HG02642 (cell line): ENCODE measurements around the gene L3HYPDH.
"Not testable (repeated sequence)": the region's sequence is repeated elsewhere in the genome, so short reads cannot be mapped to it uniquely, and the experiment has no call there.

Experiments
- ATAC-seq: cut with Tn5 transposase; IDR thresholded peaks from one replicate; pipeline ENCODE4 v1.9.1; 2021; ENCODE audit warnings: mild to moderate bottlenecking; ENCODE audit not compliant: unreplicated experiment, poor library complexity

L3HYPDH gene

GRCh38 chr14:59480166-59480565 is 4.0 kb downstream of the L3HYPDH start:
- ATAC-seq, result no peak

- ATAC-seq, result no peak
Measured at GRCh38 chr14:59478540-59478939, 5.7 kb downstream of the L3HYPDH start.

GRCh38 chr14:59475709-59476108 is 8.5 kb downstream of the L3HYPDH start:
- no peak for ATAC-seq

GRCh38 chr14:59474172-59474571 is 10.0 kb downstream of the L3HYPDH start:
- no peak for ATAC-seq

GRCh38 chr14:59465316-59466135 is 18.7 kb downstream of the L3HYPDH start, which contains the start of gene GPR135:
Gene GPR135 (minus strand): TSS chr14:59465380. CDS start chr14:59465226, 154 bp downstream.
- peak; percentile 34 for ATAC-seq

DNA sequence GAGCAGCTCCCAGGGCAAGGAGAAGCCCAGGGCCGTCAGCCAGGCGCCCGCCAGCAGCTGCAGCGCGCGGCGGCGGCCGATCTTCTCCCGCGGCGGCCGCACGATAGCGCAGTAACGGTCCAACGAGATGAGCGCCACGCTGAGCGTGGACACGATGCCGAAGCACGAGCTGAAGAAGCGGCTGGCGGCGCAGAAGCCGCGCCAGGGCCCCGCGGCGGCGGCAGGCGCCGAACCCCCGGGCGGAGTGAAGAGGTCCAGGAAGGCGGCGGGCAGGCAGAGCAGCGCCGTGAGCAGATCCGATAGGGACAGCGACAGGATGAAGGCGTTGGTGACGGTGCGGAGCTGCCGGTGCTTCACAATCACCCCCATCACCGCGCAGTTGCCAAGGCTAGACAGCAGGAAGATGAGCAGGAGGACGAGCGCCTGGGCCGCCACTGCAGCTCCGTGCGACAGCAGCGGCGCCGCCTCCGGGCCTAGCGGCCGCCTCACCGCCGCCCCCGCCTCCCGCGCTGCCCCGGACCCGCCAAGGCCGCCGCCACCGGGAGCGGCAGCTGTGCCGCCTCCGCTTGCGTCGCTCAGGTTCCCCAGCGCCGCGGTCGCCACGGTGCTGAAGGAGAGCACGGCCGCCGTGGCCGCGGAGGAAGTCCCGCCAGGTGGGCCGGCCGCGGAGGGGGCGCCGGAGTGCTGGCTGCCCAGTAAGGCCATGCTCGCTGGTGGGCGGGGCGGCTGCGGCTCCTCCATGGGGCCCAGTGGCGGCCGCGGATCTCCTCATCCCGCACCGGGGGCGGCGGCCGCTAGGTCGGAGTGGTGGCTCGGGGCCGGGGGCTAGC is 19.5 kb downstream of the L3HYPDH start:
- ATAC-seq, result peak; percentile 66

DNA sequence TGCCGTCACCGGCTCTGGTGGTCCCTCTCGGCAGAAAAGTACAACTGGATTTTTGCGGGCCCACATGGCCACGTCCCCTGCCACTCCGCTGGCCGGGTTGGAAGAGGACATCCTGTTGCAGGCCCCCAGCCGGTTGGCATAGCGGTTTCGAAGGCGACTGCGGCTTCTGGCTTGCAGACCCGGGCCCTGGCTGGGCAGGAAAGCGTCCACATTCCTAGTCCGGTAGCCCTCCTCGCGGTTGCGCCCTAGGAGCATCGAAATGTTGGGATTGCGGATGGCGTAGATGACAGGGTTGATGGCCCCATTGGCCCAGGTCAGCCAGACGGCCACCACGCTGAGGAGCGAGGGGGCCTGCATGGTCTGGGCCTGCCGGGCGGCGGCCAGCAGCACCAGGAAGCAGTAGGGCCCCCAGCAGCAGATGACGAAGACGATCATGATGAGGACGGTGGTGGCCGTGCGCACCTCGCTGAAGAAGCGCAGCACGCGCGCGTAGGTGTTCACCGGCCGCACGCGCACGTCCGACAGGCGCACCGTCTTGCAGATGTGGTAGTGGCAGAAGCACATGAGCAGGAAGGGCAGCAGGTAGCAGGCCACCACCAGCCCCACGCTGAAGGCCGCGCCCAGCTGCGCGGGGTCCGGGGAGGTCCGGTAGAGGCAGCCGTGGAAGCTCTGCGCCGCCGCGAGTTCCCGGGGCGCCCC is 20.3 kb downstream of the L3HYPDH start:
- no peak for ATAC-seq

DNA sequence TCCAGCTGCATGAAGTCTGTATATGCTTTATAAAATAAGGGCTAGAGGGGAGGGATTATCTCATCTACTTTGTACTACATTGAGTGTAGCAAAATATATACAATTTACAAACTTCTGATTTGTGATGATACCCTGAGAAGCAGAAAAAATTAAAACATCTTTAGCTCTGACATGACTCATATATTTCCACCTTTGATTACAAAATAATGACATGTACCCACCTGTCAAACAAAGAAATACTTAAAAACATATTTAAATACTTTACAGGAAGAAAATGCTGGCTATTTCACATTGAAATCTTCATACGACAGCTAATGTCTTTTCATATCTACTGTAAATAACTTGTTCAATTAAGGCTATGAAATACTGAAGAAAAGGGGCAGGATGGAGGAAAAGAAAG is 22.3 kb downstream of the L3HYPDH start:
- no peak for ATAC-seq

- no peak for ATAC-seq
Measured at GRCh38 chr14:59460378-59460777, 23.8 kb downstream of the L3HYPDH start.

DNA sequence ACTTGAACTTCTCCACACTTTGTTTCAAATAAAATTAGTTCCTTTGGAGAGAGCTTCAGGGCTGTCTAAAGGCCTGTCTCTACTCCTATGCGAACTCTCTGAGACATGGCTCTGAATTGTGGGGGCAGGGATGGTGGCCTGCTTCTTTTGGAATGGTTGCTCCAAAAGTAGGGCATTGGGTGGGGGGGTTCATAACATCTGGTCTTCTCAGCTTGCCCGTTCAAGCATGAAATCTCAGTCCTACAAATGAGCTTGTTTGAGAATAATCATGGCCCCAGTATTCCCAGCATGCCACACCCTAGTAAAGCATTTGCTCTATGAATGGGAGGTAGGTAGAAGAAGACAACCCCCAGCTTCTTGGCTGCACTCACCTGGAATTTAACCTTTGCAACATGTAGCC is 25.7 kb downstream of the L3HYPDH start:
- no peak for ATAC-seq

DNA sequence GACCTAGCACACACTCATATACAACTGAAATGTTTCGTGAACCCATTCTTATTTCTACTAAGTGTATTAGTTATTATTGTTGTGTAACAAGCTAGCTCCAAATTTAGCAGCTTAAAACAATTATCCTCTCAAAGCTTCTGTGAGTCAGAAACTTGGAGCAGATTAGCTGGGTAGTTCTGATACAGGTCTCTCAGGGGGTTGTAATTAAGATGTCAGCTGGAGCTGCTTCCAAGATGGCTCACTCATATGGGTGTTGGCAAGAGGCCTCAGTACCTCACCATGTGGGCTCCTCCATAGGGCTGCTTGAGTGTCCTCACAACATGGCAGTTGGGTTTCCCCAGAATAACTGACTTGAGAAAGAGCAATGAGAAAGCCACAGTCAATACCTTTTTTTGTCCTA is 28.8 kb downstream of the L3HYPDH start:
- ATAC-seq, result no peak

- ATAC-seq, result no peak
Measured at GRCh38 chr14:59454139-59454538, 30.1 kb downstream of the L3HYPDH start.

- ATAC-seq, result no peak
Measured at GRCh38 chr14:59451849-59452248, 32.4 kb downstream of the L3HYPDH start.

DNA sequence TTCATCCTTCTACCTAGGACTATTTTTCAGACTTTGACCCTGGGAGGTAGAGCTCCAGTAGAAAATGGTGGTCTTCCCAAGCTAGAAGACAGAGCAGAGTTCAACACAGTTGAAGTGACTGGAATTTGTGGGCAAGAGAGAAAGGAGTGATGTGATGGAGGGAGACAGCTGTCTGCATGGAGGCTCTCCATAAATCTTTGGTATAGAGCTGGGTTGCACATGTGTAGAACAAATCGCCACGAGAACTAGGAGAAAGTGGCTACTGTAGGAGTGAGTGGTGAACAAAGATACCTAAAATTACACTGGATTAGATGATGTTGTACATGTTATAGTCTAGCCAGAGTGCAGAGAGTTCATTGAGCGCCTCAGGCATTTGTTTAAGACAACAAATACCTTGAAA is 33.5 kb downstream of the L3HYPDH start:
- ATAC-seq, result no peak

- ATAC-seq, result not testable (repeated sequence)
Measured at GRCh38 chr14:59448673-59449072, 35.5 kb downstream of the L3HYPDH start.

- no peak for ATAC-seq
Measured at GRCh38 chr14:59439256-59439965, 44.8 kb downstream of the L3HYPDH start.

DNA sequence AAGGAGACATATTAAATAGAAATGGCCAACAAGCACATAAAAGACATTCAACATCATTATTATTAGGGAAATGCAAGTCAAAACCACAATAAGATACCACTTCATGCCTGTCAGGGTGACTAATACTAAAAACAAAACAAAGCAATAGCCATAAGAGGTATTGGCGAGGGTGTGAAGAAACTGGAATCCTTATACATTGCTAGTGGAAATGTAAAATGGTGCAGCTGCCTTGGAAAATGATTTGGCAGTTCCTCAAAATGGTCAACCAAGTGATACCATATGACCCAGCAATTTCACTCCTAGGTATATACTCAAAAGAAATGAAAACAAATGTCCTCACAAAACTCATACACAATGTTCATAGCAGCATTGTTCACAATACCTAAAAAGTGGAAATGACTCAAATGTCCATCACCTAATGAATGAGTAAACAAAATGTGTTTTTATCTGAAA is 46.0 kb downstream of the L3HYPDH start:
- no peak for ATAC-seq

- ATAC-seq, result no peak
Measured at GRCh38 chr14:59435987-59436386, 48.2 kb downstream of the L3HYPDH start.

DNA sequence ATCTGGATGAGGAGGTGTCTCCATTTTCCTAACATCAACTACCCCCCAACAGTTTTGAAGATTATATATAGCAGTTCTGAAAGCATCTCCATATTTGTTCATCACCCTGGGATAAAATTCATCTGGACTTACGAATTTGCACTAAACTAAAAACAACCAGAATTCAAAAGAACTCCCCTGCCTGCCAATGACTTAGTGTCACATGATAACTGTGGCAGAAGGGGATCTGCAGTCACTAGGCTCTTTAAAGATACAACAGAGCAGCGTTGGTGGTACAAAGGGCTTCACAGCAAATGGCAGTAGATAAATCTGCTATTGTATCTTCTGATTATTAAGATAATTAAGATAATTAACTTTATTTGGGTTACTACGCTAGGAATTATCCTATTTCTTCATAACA is 49.1 kb downstream of the L3HYPDH start:
- ATAC-seq, result no peak

DNA sequence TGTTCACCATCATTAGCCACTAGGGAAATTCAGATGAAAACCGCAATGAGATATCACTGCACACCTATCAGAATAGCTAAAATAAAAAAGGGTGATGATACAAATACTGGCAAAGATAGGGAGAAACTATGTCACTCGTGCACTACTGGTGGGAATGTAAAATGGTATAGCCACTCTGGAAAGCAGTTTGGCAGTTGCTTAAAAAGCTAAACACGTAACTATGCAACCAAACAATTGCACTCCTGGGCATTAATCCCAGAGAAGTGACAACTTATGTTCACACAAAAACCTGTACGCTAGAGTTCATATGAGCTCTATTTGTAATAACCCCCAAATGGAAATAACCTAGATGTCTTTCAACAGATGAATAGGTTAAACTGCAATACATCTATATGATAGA is 54.4 kb downstream of the L3HYPDH start:
- ATAC-seq, result no peak
